Colonic mucosa (tissue), 4 donors: ENCODE results near the gene AMER3. TPM values are rescaled to one million over a fixed set of nuclear protein-coding genes. Genes with fewer than 3 reads are reported as not detected.

Experiments used
- DNase-seq: peaks from one replicate; pipeline ENCODE4 v3.0.0-alpha.2; 2020
- H3K27ac ChIP-seq: fragments of 200-600 bp; one replicate; pipeline ENCODE4 v1.8.0; 2021
- H3K27me3 ChIP-seq: fragments of 200-600 bp; one replicate; pipeline ENCODE4 v1.8.0; 2021
- H3K36me3 ChIP-seq: fragments of 200-600 bp; one replicate; pipeline ENCODE4 v1.8.0; 2021
- H3K4me1 ChIP-seq: fragments of 200-600 bp; one replicate; pipeline ENCODE4 v1.8.0; 2021; ENCODE audit warnings: mild to moderate bottlenecking
- H3K4me3 ChIP-seq: fragments of 200-600 bp; one replicate; pipeline ENCODE4 v1.8.0; 2021
- H3K9ac ChIP-seq, 2 donors: one replicate each; pipeline ENCODE4 v1.7.0; 2013; ENCODE audit warnings: control low read depth in 2 of 2, low read depth in 2 of 2, low read length in 2 of 2
- H3K9me3 ChIP-seq: fragments of 200-600 bp; one replicate; pipeline ENCODE4 v1.8.0; 2021
- CTCF ChIP-seq: fragments of 200-600 bp; IDR thresholded peaks from one replicate; pipeline ENCODE4 v1.8.0; 2022; ENCODE audit warnings: antibody characterized with exemption, mild to moderate bottlenecking
- intact Hi-C: fragments of 100-400 bp; cut with DNase I; formaldehyde crosslinking; loops from one replicate; pipeline ENCODE4 v1.14.1; 2022
- total RNA-seq, 2 donors: library from RNA; stranded (reverse); fragmentation: NEBNext Ultra II Directional in 1 of 2; extraction: Animal tissue kit (Norgen Biotek cat#: 25700) in 1 of 2; gene quantifications; one replicate each; pipeline ENCODE4 v1.2.1, GENCODE V29; 2021
- donor health status: healthy.
- donor health status: DM: no; HTN: no; CAD: no.
- donor health status: DM: no; HTN: no; CAD: no.

The AMER3 gene
- total RNA-seq, 2 donors from 2014 or later, result 0.27 to 0.56 TPM

DNA sequence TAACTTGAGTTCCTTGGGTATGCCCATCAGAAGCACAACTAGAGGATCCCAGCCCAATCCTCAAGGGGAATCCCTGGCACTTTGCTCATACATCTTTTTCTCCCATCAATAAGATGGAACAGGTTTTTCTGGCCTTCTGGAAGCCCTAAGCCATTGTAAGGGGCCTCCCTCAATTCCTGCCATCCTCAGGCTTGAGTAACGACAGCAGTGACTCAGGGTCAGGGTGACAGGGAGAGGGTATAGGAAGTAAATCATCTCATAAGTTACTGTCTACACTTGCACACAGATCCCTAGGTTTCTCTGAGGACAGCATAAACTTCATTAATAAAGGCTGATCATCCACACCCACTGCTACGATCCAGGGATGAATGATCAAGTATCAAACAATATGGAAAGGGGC lies 35.0 kb downstream of the AMER3 start:
- no peak for TF ChIP-seq CTCF
- Histone ChIP-seq H3K27me3 (no peaks in the 10 kb centered on the region), H3K27ac (no peak overlapping the region), H3K36me3 (no peaks in the 10 kb centered on the region), H3K4me3 (no peak overlapping the region), H3K9ac (no peak overlapping the region), H3K4me1 (no peaks in the 10 kb centered on the region), H3K9me3 (no peaks in the 10 kb centered on the region)
- intact Hi-C loops, result no loop called here
- DNase-seq, result no peak

DNA sequence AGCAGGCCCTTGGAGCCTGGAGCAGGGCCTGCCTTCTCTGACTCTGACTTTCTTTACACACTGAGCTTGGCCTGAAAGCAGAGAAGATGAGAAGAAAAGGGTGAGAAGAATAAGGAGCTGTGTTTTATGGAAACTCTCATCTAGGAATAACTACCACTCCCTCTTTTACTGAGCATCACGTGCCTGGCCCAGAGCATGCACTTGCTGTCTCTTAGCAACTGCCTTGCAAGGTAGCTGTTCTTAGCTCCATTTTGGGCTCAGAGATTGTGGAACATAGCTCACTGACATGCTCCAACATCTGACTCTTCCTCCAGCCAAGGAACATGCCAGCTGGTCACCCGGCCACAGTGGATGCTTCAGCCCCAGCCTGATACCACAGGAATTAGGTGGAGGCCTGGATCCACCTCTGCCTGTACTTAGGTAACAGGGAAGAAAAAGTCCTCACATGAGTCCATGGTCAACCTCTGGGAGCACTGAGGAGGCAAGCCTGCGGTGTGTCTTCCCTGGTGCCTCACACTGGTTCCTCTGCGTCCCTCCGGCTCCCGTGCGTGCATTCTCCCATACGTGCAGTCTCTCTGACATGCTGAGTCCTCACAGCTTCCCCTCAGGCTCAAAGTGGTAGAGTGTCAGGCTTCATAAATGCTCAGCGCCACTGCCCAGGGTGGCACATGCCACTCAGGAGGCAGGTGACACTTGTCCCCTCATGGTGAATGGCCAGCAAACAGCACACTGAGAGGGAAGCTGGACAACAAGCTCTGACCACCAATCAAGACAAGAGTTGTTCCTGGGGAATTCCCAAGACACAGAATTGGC lies 35.7 kb downstream of the AMER3 start:
- no peak overlapping the region for H3K4me3 ChIP-seq
- no peaks in the 10 kb centered on the region for H3K27me3 ChIP-seq
- no peaks in the 10 kb centered on the region for H3K9me3 ChIP-seq
- H3K9ac ChIP-seq, result no peak overlapping the region
- no peaks in the 10 kb centered on the region for H3K36me3 ChIP-seq
- intact Hi-C loops, result no loop called here
- no peak for DNase-seq
- no peaks in the 10 kb centered on the region for H3K4me1 ChIP-seq
- no peak overlapping the region for H3K27ac ChIP-seq
- TF ChIP-seq CTCF, result no peak

- Histone ChIP-seq H3K4me1 (no peaks in the 10 kb centered on the region), H3K9me3 (no peaks in the 10 kb centered on the region), H3K27me3 (no peaks in the 10 kb centered on the region), H3K9ac (no peak overlapping the region), H3K36me3 (no peaks in the 10 kb centered on the region), H3K27ac (no peak overlapping the region), H3K4me3 (no peak overlapping the region)
- TF ChIP-seq CTCF, result no peak
- DNase-seq, result no peak
- intact Hi-C loops, result no loop called here
These were observed 36.2 kb downstream of the AMER3 start for GRCh38 chr2:130791617-130791939.

- TF ChIP-seq CTCF, result no peak
- Histone ChIP-seq H3K27me3 (no peaks in the 10 kb centered on the region), H3K4me3 (no peak overlapping the region), H3K9me3 (no peaks in the 10 kb centered on the region), H3K9ac (no peak overlapping the region), H3K27ac (no peak overlapping the region), H3K36me3 (no peaks in the 10 kb centered on the region), H3K4me1 (no peaks in the 10 kb centered on the region)
- DNase-seq, result no peak
- intact Hi-C loops, result no loop called here
These were observed 40.1 kb downstream of the AMER3 start for GRCh38 chr2:130795431-130795830.

GRCh38 chr2:130796290-130796689 lies 41.0 kb downstream of the AMER3 start:
- intact Hi-C loops, result no loop called here
- no peaks in the 10 kb centered on the region for H3K36me3 ChIP-seq
- no peaks in the 10 kb centered on the region for H3K27me3 ChIP-seq
- H3K27ac ChIP-seq, result no peak overlapping the region
- no peak overlapping the region for H3K4me3 ChIP-seq
- DNase-seq, result no peak
- H3K9me3 ChIP-seq, result no peaks in the 10 kb centered on the region
- H3K4me1 ChIP-seq, result no peaks in the 10 kb centered on the region
- no peak overlapping the region for H3K9ac ChIP-seq
- TF ChIP-seq CTCF, result no peak
